PC-3 (cell line): Measurements from ENCODE around the gene PALS2.

Experiments used
- EZH2phosphoT487 ChIP-seq: fragments of 300-600 bp; sonication (generic); IDR thresholded peaks from 2 replicates; pipeline ENCODE4 v1.6.1; 2018; ENCODE audit warnings: mild to moderate bottlenecking, antibody characterized with exemption, low read length, borderline replicate concordance
- TF ChIP-seq, protein P1 (sequence below): fragments of 300-600 bp; sonication (generic); conservative IDR thresholded peaks from 2 replicates; pipeline ENCODE4 v1.5.1; 2017; ENCODE audit warnings: antibody characterized with exemption, low read depth, mild to moderate bottlenecking, low read length

DNA sequence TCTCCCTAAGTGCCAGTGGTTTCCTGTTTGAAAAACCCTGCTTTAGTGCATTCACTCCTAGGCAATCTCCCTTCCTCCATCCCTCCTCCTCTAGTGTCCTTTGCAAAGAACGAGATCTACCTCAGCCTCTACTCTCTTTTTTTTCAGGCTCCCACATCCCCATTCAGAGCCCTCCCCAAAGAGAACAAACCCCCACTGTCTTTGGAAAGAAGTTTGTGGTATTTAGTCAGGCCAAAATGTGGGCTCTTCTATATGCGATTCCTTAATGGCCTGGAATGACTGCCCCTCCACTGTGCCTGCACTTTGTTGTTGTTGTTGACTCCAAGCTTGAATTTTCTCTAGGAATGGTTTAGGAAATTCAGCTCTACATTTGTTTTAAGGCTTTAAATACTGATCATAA lies 36.3 kb downstream of the PALS2 start:
- TF ChIP-seq, protein P1, sequence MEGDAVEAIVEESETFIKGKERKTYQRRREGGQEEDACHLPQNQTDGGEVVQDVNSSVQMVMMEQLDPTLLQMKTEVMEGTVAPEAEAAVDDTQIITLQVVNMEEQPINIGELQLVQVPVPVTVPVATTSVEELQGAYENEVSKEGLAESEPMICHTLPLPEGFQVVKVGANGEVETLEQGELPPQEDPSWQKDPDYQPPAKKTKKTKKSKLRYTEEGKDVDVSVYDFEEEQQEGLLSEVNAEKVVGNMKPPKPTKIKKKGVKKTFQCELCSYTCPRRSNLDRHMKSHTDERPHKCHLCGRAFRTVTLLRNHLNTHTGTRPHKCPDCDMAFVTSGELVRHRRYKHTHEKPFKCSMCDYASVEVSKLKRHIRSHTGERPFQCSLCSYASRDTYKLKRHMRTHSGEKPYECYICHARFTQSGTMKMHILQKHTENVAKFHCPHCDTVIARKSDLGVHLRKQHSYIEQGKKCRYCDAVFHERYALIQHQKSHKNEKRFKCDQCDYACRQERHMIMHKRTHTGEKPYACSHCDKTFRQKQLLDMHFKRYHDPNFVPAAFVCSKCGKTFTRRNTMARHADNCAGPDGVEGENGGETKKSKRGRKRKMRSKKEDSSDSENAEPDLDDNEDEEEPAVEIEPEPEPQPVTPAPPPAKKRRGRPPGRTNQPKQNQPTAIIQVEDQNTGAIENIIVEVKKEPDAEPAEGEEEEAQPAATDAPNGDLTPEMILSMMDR = no peak
- no peak for TF ChIP-seq EZH2phosphoT487
